Stimulated activated CD4-positive, alpha-beta T cell treated with anti-CD3 and anti-CD28 coated beads, Interleukin-12 subunit alpha, Interleukin-12 subunit beta, amount 100 ng/mL, for 24 hours (primary cell): ENCODE data around the gene RAB4B.
"Not testable (repeated sequence)": the region's sequence is repeated elsewhere in the genome, so short reads cannot be mapped to it uniquely, and the experiment has no call there.

Experiments
- DNase-seq, 2 experiments: peaks; one replicate each; pipeline ENCODE4 v3.0.0-alpha.2; 2020; ENCODE audit warnings: low read depth in 2 of 2

Gene RAB4B

GRCh38 chr19:40803857-40804782 lies 26.1 kb downstream of the RAB4B start:
- no peak for DNase-seq

- DNase-seq = no peak
These were observed 26.8 kb downstream of the RAB4B start for GRCh38 chr19:40804783-40805242.

DNA sequence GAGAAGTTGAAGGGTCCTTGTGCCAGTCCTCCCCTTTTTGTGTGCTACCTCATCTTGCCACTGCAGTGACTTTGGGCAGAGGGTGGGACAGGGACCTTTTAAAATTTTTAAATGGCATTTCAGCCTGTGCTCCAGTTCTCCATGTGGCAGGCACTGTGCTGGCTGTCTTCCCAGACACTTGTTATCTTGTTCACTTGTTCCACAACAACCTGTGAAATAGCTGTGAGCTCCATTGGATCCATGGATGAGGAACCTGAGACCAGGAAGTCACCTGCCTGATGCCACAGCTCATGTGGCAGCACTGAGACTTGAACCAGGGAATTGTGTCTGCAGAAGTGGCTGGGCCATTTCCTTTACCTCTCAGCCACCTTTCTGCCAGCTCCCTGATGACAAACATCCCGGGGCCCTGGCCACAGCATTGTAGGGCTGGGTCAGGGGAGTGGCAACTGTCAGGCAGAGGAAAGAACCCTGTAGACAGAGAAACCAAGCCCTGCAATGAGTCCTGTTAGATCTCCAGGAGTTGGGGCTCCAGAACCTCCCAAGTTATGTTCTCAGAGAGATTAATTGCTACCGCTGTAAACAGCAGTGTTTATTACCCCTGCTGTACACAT lies 27.3 kb downstream of the RAB4B start:
- DNase-seq = no peak

DNA sequence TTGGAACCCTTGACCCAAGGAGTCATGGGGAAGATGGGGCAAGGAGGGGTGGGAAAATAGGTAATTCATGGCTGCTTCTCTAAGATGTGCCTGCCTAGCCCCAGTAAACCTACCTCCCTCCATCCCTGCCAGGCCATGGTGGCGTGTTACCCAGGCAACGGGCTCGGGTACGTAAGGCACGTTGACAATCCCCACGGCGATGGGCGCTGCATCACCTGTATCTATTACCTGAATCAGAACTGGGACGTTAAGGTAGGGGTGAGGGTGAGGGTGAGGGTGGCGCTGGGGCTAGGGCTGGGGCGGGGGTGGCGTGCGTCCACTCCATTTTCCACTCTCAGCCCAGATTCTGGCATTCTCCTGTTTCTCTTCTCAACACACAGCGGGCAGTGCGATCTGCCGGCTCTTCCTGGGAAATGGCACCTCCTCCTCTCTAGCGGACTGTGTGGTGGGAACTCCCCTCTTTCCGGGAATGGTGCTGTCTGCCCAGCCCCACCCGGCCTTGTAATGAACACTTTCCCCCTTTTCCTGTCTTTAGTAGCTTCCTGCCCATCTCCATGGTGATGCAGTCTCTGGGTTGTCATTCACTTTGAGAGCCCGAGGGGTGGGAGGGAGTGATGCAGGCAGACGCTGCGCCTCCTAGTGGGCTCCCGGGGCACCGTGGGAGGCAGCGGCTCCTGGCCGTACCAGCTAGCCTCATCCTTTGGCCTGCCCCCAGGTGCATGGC lies 28.5 kb downstream of the RAB4B start:
- peak; percentile 53 to 79 for DNase-seq

- no peak for DNase-seq
These were observed 29.3 kb downstream of the RAB4B start for GRCh38 chr19:40807147-40808020.

DNA sequence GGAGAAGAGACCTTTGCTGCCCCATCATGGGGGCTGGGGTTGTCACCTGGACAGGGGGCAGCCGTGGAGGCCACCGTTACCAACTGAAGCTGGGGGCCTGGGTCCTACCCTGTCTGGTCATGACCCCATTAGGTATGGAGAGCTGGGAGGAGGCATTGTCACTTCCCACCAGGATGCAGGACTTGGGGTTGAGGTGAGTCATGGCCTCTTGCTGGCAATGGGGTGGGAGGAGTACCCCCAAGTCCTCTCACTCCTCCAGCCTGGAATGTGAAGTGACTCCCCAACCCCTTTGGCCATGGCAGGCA lies 29.9 kb downstream of the RAB4B start:
- no peak for DNase-seq

GRCh38 chr19:40808497-40808896 lies 30.4 kb downstream of the RAB4B start:
- no peak for DNase-seq

DNA sequence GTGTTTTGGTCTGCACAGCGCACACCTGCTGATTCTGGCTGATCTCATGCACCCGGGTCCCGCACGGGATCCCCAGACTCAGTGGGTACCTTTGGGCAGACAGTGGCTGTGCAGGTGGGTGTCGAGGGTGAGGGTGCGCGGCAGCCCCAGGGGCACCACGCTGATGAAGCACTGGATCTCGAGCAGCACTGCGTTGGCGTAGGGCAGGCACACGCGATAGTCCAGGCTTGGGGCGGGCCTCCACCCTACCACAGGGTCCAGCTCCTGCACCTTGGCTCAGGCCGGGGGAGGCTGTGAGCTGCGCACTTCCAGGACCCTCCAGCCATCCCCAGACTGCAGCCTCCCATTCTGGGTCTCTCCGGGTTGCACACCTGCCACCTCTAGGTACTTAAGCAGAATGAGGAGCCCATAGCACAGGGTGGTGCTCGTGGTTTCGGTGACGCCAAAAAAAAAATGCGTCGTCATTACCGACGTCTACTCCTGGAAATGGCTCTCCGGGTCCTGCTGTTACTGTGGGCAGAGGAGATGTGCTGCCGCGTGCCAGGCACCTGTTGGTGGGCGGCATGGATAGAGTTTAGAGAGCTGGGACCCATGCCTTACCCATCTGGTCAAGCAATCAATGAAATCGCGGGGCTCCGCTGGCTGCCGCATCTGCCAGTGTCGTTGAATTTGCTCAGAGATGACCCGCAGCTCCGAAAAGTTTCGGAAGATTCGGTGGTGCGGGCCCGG lies 31.5 kb downstream of the RAB4B start:
- no peak for DNase-seq

GRCh38 chr19:40810160-40810559 lies 32.1 kb downstream of the RAB4B start:
- DNase-seq = no peak

- DNase-seq = not testable (repeated sequence)
These were observed 32.8 kb downstream of the RAB4B start for GRCh38 chr19:40810649-40811408.

- DNase-seq = no peak
These were observed 33.7 kb downstream of the RAB4B start for GRCh38 chr19:40811478-40812341.

DNA sequence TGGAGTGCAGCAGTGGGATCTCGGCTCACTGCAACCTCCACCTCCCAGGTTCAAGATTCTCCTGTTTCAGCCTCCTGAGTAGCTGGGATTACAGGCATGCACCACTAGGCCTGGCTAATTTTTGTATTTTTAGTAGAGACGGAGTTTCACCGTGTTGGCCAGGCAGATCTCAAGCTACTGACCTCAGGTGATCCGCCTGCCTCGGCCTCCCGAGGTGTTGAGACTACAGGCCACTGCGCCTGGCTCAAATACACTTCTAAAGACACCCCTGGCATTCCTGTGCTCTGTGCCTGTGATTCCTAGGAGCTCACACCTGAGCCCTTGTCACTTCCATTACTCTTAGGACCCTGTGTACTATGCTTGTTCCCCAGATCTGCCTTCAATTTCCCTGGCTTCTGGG lies 34.5 kb downstream of the RAB4B start:
- not testable (repeated sequence) for DNase-seq

DNA sequence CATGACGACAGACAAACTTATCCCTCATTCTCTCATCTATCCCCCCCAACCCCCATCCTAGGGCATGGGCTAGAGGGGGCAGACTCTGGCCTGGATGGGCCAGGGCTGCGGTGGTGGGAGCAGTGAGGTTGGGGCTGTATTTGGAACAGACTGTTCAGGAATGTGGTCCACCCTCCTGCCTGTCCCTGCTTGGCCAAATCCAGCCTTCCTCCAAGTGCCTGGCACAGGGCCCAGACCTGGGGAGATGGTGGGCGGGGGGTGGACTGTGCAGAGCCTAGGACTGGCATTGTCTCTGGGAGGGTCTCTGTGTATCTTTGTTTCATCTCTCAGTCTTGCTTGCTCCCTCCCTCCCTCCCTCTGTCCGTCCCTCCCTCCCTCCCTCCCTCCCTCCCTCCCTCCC lies 35.1 kb downstream of the RAB4B start:
- no peak for DNase-seq

GRCh38 chr19:40815223-40815622 lies 37.2 kb downstream of the RAB4B start:
- DNase-seq = no peak

- peak; percentile 60 to 68 for DNase-seq
These were observed 40.7 kb downstream of the RAB4B start for GRCh38 chr19:40818480-40819399.

GRCh38 chr19:40819479-40820234 lies 41.6 kb downstream of the RAB4B start:
- not testable (repeated sequence) for DNase-seq

DNA sequence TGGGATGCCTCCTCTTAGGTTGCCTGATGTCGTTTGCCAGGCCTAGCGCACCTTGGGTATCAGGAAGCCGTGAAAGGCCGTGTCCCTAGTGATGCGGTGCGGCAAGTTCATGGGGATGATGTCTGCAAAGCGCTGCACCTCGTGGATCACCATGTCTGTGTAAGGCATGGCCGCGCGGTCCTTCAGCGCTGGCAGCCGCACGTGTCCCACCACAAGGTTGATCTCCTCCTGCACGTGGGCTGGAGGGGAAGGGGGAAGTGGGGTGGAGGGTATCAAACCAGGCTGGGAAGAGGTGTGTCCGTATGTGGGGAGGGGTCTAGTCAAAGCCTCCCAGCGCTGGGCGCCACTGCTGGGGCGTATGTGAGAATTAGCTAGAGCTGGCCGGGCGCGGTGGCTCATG lies 44.1 kb downstream of the RAB4B start:
- no peak for DNase-seq
